GM21825 (cell line): ENCODE data around the gene TRIM62.

ENCODE experiments used
- ATAC-seq: cut with Tn5 transposase; IDR thresholded peaks from one replicate; pipeline ENCODE4 v1.9.1; 2021; ENCODE audit warnings: mild to moderate bottlenecking, moderate library complexity; ENCODE audit not compliant: unreplicated experiment

TRIM62 gene

GRCh38 chr1:33162141-33162540, 19.7 kb downstream of the TRIM62 start:
- ATAC-seq, result no peak

- ATAC-seq, result no peak
These were observed 20.7 kb downstream of the TRIM62 start for GRCh38 chr1:33161061-33161681.

GRCh38 chr1:33159577-33159976, 22.3 kb downstream of the TRIM62 start:
- ATAC-seq, result no peak

GRCh38 chr1:33158366-33158765, 23.5 kb downstream of the TRIM62 start:
- ATAC-seq, result no peak

- ATAC-seq, result no peak
These were observed 24.7 kb downstream of the TRIM62 start for GRCh38 chr1:33157131-33157530.

GRCh38 chr1:33155877-33156538, 25.8 kb downstream of the TRIM62 start:
- no peak for ATAC-seq

GRCh38 chr1:33153650-33154049, 28.2 kb downstream of the TRIM62 start:
- no peak for ATAC-seq

- ATAC-seq, result no peak
These were observed 29.0 kb downstream of the TRIM62 start for GRCh38 chr1:33152685-33153432.

- ATAC-seq, result no peak
These were observed 30.7 kb downstream of the TRIM62 start for GRCh38 chr1:33151116-33151515.

- no peak for ATAC-seq
These were observed 31.3 kb downstream of the TRIM62 start for GRCh38 chr1:33150522-33150921.

GRCh38 chr1:33149453-33150190, 32.2 kb downstream of the TRIM62 start:
- no peak for ATAC-seq

GRCh38 chr1:33148615-33149014, 33.2 kb downstream of the TRIM62 start:
- ATAC-seq, result no peak

GRCh38 chr1:33147997-33148314, 33.9 kb downstream of the TRIM62 start:
- ATAC-seq, result no peak

- ATAC-seq, result no peak
These were observed 34.4 kb downstream of the TRIM62 start for GRCh38 chr1:33147275-33147996.

- ATAC-seq, result no peak
These were observed 35.8 kb downstream of the TRIM62 start for GRCh38 chr1:33146003-33146402.

GRCh38 chr1:33143698-33144097, 38.1 kb downstream of the TRIM62 start:
- no peak for ATAC-seq

- ATAC-seq, result no peak
These were observed 38.7 kb downstream of the TRIM62 start for GRCh38 chr1:33143176-33143575.

- ATAC-seq, result no peak
These were observed 39.3 kb downstream of the TRIM62 start for GRCh38 chr1:33142483-33143064.

- ATAC-seq, result no peak
These were observed 40.1 kb downstream of the TRIM62 start for GRCh38 chr1:33141781-33142180.

- no peak for ATAC-seq
These were observed 40.6 kb downstream of the TRIM62 start for GRCh38 chr1:33141216-33141615.
